H1 (cell line): ENCODE data around the gene SERPINB13. TPM values are rescaled to one million over a fixed set of nuclear protein-coding genes. Genes with fewer than 3 reads are reported as not detected.

Experiments used
- CHD2 ChIP-seq: IDR thresholded peaks from 2 replicates; pipeline ENCODE4 v1.6.1; 2012; ENCODE audit warnings: low read length, improper control_type of control experiment
- CTCF ChIP-seq, 3 experiments: IDR thresholded peaks; 1 replicate in 2 of 3; 2 replicates in 1 of 3; pipeline versions ENCODE4 v1.5.1 to v1.6.1; 2011; ENCODE audit warnings: low read length in 3 of 3, mild to moderate bottlenecking in 3 of 3, inconsistent platforms in 2 of 3, low read depth in 1 of 3, moderate library complexity in 1 of 3; ENCODE audit not compliant: insufficient read depth in 1 of 3; ENCODE audit errors: control extremely low read depth in 1 of 3
- GTF2F1 ChIP-seq: IDR thresholded peaks from 2 replicates; pipeline ENCODE4 v1.6.1; 2012; ENCODE audit warnings: low read depth, low read length, improper control_type of control experiment, borderline replicate concordance
- HDAC6 ChIP-seq: IDR thresholded peaks from one replicate; pipeline ENCODE4 v1.7.1; 2012; ENCODE audit warnings: low read depth, mild to moderate bottlenecking, inconsistent platforms, low read length, moderate library complexity
- RAD21 ChIP-seq, 2 experiments: IDR thresholded peaks in 1 of 2; conservative IDR thresholded peaks in 1 of 2; 2 replicates each; pipeline ENCODE4 v1.6.1; 2011; ENCODE audit warnings: low read depth in 2 of 2, low read length in 2 of 2, improper control_type of control experiment in 1 of 2, inconsistent platforms in 1 of 2, mild to moderate bottlenecking in 1 of 2, moderate library complexity in 1 of 2
- polyA plus RNA-seq, 7 experiments: library from polyadenylated mRNA; depleted of rRNA in 3 of 7; stranded (reverse) in 5 of 7; unstranded in 2 of 7; fragments of >200 nt in 5 of 7; fragments of 200-250 nt in 2 of 7; gene quantifications; 1 replicate in 5 of 7; 2 replicates in 1 of 7; 4 replicates in 1 of 7; pipeline versions ENCODE4 v1.2.1 to v1.2.3, GENCODE V29; 2011 to 2013; ENCODE audit warnings: missing spikeins in 2 of 7, mixed read lengths in 2 of 7
- total RNA-seq: library from RNA; stranded (reverse); fragmentation: NEBNext Ultra II Directional; extraction: Animal tissue kit (Norgen Biotek cat#: 25700); gene quantifications from 2 replicates; pipeline ENCODE4 v1.2.1, GENCODE V29; 2021

The SERPINB13 gene
- total and polyA plus RNA-seq, 2 of the 8 experiments (the other 6 are each of a cell fraction or from before 2014, with no cell fraction given), result not detected

GRCh38 chr18:63552581-63552980 lies 34.6 kb upstream of the SERPINB13 start (continued):
- TF ChIP-seq CTCF (IDR thresholded peaks at IDR 0.05; ENCODE audit: control extremely low read depth in 1 of 3, insufficient read depth in 1 of 3, low read depth in 1 of 3, low read length in 3 of 3), result no peak
- no peak for TF ChIP-seq RAD21 (IDR thresholded peaks at IDR 0.05 in 1 of 2, conservative IDR thresholded peaks at IDR 0.05 in 1 of 2; ENCODE audit: low read depth in 2 of 2, low read length in 2 of 2)
- no peak for TF ChIP-seq GTF2F1
- no peak for TF ChIP-seq HDAC6
- no peak for TF ChIP-seq CHD2
